GM19468 (cell line): ENCODE results near the gene WLS.

Experiments used
- ATAC-seq: cut with Tn5 transposase; IDR thresholded peaks from one replicate; pipeline ENCODE4 v1.9.1; 2021; ENCODE audit warnings: mild to moderate bottlenecking, moderate library complexity, moderate number of reproducible peaks; ENCODE audit not compliant: unreplicated experiment; ENCODE audit errors: extremely low read depth

Gene WLS

GRCh38 chr1:68145418-68146126 is 86.8 kb downstream of the WLS start:
- ATAC-seq = no peak

- ATAC-seq = no peak
Observed at GRCh38 chr1:68144856-68145255, 87.5 kb downstream of the WLS start.

- ATAC-seq = no peak
Observed at GRCh38 chr1:68143633-68144032, 88.7 kb downstream of the WLS start.

GRCh38 chr1:68142461-68142860 is 89.9 kb downstream of the WLS start:
- ATAC-seq = no peak

GRCh38 chr1:68142036-68142435 is 90.3 kb downstream of the WLS start:
- no peak for ATAC-seq

- ATAC-seq = no peak
Observed at GRCh38 chr1:68141071-68142021, 91.0 kb downstream of the WLS start.

GRCh38 chr1:68140536-68140935 is 91.8 kb downstream of the WLS start:
- ATAC-seq = no peak

- no peak for ATAC-seq
Observed at GRCh38 chr1:68136187-68136586, 96.1 kb downstream of the WLS start.

- ATAC-seq = no peak
Observed at GRCh38 chr1:68132426-68133130, 99.7 kb downstream of the WLS start.

- no peak for ATAC-seq
Observed at GRCh38 chr1:68131261-68131660, 101.1 kb downstream of the WLS start.

GRCh38 chr1:68129536-68130250 is 102.6 kb downstream of the WLS start:
- no peak for ATAC-seq

GRCh38 chr1:68128820-68129219 is 103.5 kb downstream of the WLS start:
- ATAC-seq = no peak

- ATAC-seq = no peak
Observed at GRCh38 chr1:68128157-68128556, 104.2 kb downstream of the WLS start.

GRCh38 chr1:68121536-68121935 is 110.8 kb downstream of the WLS start:
- ATAC-seq = no peak

- ATAC-seq = peak; percentile 72
Observed at GRCh38 chr1:68120136-68120791, 112.1 kb downstream of the WLS start.

GRCh38 chr1:68119445-68119844 is 112.9 kb downstream of the WLS start:
- no peak for ATAC-seq

GRCh38 chr1:68117416-68117815 is 114.9 kb downstream of the WLS start:
- ATAC-seq = no peak

- no peak for ATAC-seq
Observed at GRCh38 chr1:68116643-68117235, 115.6 kb downstream of the WLS start.

- no peak for ATAC-seq
Observed at GRCh38 chr1:68115308-68115707, 117.0 kb downstream of the WLS start.
